ENCODE measurements around the gene RUVBL2.
"Not testable (repeated sequence)": the region's sequence is repeated elsewhere in the genome, so short reads cannot be mapped to it uniquely, and the experiment has no call there.

Gene RUVBL2

DNA sequence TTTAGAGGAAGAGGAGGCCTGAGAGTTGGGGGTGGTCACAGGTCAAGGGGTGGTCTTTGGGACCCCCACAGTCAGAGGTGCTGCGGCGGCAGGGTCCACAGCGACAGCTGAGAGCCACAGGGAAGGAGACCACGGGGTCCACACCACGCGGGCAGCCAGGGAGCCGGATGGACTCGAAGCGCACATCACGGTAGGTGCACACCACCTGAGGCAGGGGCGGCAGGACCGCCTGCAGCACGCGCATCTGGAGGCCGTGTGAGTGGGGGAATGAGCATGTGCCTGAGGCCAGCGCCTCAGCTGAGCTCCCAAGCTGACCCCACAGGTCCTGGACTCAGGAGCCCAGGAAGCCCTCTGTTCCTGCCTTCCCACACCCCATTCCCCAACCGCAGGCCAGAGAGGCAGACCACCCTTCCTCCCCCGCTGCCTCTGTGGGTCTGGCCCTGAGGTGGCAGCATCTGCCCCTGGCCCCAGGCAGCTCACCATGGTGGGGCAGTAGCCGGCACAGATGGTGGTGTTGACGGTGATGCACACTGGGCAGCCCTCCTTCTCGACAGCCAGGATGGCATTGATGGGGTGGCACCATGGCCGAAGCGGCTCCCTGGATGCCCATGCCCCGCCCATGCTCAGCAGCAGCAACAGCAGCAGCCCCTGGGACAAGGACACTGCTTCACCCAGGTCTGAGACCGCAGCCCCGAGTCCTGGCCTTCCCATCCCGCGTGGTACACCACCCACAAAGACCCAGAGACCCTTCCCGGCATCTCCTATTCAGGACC is 22.6 kb downstream of the RUVBL2 start:
- no peak for DNase-seq (ENCODE audit: low read depth in 1 of 2, low spot score in 1 of 2)
- Histone ChIP-seq H3K27ac (replicated peaks) (no peak overlapping the region), H3K4me3 (replicated peaks; ENCODE audit: insufficient read depth, low read length) (no peak overlapping the region), H3K27me3 (ENCODE audit: insufficient read depth, poor library complexity, severe bottlenecking) (peaks cover 34% of the 10 kb centered on the region)
- TF ChIP-seq, protein P1, sequence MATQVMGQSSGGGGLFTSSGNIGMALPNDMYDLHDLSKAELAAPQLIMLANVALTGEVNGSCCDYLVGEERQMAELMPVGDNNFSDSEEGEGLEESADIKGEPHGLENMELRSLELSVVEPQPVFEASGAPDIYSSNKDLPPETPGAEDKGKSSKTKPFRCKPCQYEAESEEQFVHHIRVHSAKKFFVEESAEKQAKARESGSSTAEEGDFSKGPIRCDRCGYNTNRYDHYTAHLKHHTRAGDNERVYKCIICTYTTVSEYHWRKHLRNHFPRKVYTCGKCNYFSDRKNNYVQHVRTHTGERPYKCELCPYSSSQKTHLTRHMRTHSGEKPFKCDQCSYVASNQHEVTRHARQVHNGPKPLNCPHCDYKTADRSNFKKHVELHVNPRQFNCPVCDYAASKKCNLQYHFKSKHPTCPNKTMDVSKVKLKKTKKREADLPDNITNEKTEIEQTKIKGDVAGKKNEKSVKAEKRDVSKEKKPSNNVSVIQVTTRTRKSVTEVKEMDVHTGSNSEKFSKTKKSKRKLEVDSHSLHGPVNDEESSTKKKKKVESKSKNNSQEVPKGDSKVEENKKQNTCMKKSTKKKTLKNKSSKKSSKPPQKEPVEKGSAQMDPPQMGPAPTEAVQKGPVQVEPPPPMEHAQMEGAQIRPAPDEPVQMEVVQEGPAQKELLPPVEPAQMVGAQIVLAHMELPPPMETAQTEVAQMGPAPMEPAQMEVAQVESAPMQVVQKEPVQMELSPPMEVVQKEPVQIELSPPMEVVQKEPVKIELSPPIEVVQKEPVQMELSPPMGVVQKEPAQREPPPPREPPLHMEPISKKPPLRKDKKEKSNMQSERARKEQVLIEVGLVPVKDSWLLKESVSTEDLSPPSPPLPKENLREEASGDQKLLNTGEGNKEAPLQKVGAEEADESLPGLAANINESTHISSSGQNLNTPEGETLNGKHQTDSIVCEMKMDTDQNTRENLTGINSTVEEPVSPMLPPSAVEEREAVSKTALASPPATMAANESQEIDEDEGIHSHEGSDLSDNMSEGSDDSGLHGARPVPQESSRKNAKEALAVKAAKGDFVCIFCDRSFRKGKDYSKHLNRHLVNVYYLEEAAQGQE (IDR thresholded peaks at IDR 0.05; ENCODE audit: insufficient replicate concordance, low read depth) = no peak
- TF ChIP-seq POLR2AphosphoS5 (IDR thresholded peaks at IDR 0.05; ENCODE audit: low read depth) = peak; percentile 27; the same call in 1 of the 2 replicates
- TF ChIP-seq SPI1 (IDR thresholded peaks at IDR 0.05; ENCODE audit: borderline replicate concordance, low read depth) = no peak
- TF ChIP-seq GABPA (IDR thresholded peaks at IDR 0.05; ENCODE audit: low read depth) = no peak
- TF ChIP-seq, protein P2, sequence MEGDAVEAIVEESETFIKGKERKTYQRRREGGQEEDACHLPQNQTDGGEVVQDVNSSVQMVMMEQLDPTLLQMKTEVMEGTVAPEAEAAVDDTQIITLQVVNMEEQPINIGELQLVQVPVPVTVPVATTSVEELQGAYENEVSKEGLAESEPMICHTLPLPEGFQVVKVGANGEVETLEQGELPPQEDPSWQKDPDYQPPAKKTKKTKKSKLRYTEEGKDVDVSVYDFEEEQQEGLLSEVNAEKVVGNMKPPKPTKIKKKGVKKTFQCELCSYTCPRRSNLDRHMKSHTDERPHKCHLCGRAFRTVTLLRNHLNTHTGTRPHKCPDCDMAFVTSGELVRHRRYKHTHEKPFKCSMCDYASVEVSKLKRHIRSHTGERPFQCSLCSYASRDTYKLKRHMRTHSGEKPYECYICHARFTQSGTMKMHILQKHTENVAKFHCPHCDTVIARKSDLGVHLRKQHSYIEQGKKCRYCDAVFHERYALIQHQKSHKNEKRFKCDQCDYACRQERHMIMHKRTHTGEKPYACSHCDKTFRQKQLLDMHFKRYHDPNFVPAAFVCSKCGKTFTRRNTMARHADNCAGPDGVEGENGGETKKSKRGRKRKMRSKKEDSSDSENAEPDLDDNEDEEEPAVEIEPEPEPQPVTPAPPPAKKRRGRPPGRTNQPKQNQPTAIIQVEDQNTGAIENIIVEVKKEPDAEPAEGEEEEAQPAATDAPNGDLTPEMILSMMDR (IDR thresholded peaks at IDR 0.05; ENCODE audit: insufficient read depth, low read length) = no peak

DNA sequence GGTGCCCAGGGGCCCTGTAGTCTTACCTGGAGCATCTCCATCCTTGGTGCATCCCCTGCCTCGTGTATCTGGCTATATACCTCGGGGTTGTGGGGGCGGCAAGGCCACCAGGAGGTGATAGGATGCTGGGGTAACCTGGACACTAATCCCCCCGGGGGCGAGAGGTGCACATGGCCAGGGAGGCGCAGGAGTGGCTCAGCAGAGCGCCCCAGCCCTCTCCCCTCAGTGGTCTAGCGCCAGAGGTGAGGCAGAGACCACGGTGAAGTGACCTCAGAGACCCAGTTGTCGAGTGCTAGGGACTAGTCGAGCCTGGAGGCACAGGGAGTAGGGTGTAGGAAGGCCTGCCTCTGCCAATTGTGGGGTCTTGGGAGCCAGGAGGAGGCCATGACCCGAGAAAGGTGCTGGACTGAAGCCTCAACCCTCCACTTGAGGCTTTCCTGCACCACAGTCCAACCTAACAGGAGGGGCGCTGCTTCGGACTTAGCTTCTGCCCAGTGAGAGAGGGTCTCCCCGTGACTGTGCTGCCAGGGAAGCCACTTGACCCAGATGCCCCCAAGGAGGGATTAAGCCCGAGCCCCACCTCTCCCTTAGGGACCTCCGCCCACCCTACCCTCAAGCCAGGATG is 23.5 kb downstream of the RUVBL2 start, which contains the start of gene LHB:
Gene LHB (minus strand): TSS at position 51 of the 625 bp plus-strand sequence. CDS start 10 bp downstream, at position 41.
- Histone ChIP-seq H3K27ac (replicated peaks) (no peak within 1 kb of the TSS), H3K4me3 (replicated peaks; ENCODE audit: insufficient read depth, low read length) (peak within 1 kb of the TSS; percentile 37), H3K27me3 (ENCODE audit: insufficient read depth, poor library complexity, severe bottlenecking) (peaks cover 35% of the 10 kb centered on the region)
- DNase-seq (ENCODE audit: low read depth in 1 of 2, low spot score in 1 of 2) = no peak
- TF ChIP-seq GABPA (IDR thresholded peaks at IDR 0.05; ENCODE audit: low read depth) (no peak), SPI1 (IDR thresholded peaks at IDR 0.05; ENCODE audit: borderline replicate concordance, low read depth) (no peak), POLR2AphosphoS5 (IDR thresholded peaks at IDR 0.05; ENCODE audit: low read depth) (no peak)
- TF ChIP-seq, protein P1 (IDR thresholded peaks at IDR 0.05; ENCODE audit: insufficient replicate concordance, low read depth) = no peak
- TF ChIP-seq, protein P2 (IDR thresholded peaks at IDR 0.05; ENCODE audit: insufficient read depth, low read length) = no peak

DNA sequence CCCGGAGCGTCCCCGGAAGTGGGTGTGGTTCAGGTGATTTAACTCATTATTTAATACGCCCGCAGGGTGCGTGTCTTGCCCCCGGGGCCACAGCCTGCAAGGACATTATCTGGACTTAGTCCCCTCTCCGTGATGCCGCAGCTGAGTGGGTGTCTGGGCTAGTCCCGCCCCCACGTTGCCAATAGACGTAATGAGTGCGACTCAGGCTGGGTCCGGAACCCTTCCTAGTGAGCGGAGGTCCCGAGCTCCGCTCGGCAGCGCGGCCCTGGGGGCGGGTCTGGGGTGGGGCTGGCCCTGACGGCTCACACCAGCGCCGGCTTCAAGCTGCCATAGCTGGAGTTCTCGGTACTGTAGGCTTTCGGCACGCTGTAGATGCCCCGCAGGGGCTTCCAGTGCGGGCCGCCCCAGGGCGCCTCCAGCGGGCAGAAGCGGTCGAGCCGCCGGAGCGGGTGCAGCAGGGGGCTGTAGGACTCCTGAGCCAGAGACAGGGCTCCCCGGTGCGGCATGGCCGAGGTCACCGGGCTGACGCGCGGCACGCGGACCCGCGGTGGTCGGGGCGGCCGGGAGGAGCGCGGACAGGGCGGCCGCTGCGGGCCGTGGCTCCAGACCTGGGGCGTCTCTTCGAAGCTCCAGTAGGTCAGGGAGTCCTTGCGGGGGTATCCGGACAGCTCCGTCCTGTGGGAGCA is 24.1 kb downstream of the RUVBL2 start:
- Histone ChIP-seq H3K27ac (replicated peaks) (no peak overlapping the region), H3K27me3 (ENCODE audit: insufficient read depth, poor library complexity, severe bottlenecking) (peaks cover 35% of the 10 kb centered on the region), H3K4me3 (replicated peaks; ENCODE audit: insufficient read depth, low read length) (peak overlapping the region; percentile 37)
- peak in 1 of 2 experiments; percentile 62 for DNase-seq (ENCODE audit: low read depth in 1 of 2, low spot score in 1 of 2)
- TF ChIP-seq, protein P1 (IDR thresholded peaks at IDR 0.05; ENCODE audit: insufficient replicate concordance, low read depth) = no peak
- TF ChIP-seq, protein P2 (IDR thresholded peaks at IDR 0.05; ENCODE audit: insufficient read depth, low read length) = peak; percentile 35

DNA sequence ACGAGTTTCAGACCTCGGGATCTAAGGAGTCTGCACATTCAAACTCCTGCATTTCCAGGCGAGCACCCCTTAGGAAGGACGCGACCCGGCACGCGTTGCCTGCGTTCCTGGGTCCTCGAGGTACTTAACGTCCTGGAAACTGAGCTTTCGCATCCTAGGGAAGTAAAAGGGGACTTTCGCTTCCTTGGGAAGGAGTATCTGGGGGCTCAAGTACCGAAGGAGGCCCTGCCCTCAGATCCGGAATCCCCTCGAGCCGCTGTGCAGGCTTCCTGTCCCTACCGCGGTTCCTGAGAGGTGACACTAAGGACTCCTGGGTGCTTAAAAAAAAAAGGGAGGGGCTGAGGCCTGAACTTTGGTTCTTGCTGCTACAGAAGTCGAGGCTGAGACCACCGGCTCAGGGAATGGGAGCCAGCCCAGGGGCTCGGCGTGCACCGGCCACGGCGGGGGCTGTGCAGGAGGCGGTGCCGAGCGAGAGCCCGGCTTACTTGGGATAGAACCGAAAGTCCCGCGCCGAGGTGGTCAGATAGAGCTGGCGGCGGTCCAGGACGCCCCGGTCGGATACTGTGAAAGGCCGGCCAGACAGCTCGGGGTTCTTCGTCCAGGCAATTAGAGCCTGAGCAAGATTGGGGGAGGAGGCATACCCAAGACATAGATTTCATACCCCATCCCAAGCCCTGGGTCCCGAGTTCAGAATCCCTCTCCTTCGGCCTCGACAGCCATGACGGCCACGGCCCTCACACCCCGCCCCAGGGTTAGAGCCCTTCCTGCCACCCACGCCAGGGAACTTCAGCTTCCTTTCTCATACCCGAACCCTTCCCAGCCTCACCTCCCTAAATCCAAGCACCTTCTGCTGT is 24.9 kb downstream of the RUVBL2 start:
- H3K27ac ChIP-seq (replicated peaks); DNase-seq (ENCODE audit: low read depth in 1 of 2, low spot score in 1 of 2): not testable (repeated sequence)
- H3K4me3 ChIP-seq (replicated peaks; ENCODE audit: insufficient read depth, low read length) = peak overlapping the region; percentile 6; the same call in 1 of the 2 replicates
- peaks cover 35% of the 10 kb centered on the region for H3K27me3 ChIP-seq (ENCODE audit: insufficient read depth, poor library complexity, severe bottlenecking)
